HG03045 (cell line): Measurements from ENCODE around the gene EXOC6B.

Experiments
- ATAC-seq: cut with Tn5 transposase; IDR thresholded peaks from one replicate; pipeline ENCODE4 v1.9.1; 2021; ENCODE audit warnings: mild to moderate bottlenecking, moderate library complexity; ENCODE audit not compliant: unreplicated experiment

The EXOC6B gene

GRCh38 chr2:72183466-72183865, 642.4 kb downstream of the EXOC6B start:
- ATAC-seq, result no peak

DNA sequence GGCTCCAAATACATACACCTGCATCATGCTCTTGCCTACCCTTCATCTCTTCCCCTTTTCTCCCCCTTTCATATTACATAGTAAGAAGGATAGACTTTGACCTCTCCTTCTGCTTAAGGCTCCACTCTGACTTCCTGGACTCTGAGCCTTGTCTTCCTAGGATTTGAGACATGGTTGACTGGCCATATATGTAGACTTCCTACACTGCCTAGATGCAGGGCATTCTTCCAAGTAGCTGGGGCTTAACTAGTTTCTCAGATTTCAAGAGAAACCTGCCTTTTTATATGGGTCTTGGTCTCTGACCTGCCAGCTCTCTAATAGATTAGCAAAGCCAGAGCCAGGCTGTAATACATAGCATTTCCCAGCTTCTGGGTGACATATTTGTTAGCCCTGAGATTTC, 642.8 kb downstream of the EXOC6B start:
- ATAC-seq, result no peak

- no peak for ATAC-seq
Observed at GRCh38 chr2:72182547-72182946, 643.3 kb downstream of the EXOC6B start.

DNA sequence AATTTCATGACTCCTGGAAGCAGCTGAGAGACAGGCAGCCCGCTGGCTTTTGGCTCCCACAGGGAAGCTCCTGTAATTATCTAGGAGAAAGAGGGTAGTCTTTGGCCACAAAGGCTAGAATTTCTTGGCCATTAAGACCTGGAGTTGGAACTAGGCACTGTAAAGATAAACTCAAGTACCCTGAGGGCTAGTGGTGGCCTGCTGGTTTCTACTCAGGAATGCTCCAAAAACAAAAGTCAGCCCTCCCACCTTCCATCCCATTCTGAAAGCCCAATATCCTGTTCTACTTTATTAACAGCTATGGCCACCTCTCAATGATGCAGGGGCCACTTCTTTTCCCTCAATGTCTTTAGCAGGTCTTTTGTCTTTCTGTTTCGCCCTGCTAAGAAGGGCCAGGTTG, 644.2 kb downstream of the EXOC6B start:
- ATAC-seq, result no peak

DNA sequence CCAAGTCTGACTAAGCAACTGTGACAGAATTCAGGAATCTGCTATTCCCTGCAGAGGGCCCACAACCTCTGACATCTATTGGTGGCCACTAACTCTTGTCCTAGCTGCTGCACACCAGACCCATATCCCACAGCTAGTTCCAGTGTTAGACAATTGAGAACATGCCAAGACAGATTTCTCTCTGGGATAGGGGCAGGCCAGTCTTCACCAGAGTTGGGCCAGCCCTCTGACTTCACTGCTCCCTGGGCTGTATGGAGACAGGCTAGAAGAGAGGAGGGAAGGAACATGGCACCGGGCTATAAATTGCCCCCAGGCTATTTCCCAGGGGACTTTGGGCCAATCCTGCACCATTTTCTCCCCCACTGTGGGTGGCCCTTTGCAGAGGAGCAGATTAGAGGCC, 645.5 kb downstream of the EXOC6B start:
- ATAC-seq, result no peak

DNA sequence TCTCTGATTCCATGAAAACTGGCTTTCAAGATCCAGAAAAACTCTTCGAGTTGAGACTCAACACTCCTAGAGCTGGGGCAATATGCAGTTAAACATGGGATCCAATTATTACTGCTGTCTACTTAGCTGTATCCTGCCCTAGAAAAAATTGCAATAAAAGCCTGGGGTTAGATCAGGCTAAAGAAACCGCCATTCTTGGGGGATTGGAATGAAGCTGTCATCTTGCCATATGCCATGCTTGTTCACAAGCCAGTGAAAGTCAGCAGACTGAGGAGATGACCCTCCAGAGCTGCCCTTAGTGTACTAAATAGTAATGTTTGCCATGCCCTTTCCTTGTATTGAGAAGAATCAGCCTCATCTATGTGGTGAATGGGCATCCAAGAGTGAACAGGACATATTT, 647.3 kb downstream of the EXOC6B start:
- ATAC-seq, result no peak

DNA sequence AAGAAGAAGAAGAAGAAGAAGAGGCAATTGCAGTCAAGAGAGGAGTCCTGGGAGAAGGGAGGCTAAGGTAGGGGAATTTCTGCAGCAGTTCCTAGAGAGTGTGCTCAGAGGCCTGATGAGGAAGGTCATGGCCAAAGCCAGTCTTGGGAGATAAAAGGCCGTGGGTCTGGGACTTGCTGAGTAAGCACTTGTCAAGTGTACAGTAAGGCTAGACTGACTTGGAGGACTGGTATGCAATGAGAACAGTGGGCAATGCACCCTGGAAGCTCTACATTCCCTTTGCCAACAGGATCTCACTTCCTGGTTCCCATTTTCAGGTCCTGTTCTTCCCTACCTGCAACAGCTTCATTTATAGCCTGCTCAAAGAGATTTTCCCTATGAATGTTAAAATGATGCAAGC, 649.6 kb downstream of the EXOC6B start:
- no peak for ATAC-seq

DNA sequence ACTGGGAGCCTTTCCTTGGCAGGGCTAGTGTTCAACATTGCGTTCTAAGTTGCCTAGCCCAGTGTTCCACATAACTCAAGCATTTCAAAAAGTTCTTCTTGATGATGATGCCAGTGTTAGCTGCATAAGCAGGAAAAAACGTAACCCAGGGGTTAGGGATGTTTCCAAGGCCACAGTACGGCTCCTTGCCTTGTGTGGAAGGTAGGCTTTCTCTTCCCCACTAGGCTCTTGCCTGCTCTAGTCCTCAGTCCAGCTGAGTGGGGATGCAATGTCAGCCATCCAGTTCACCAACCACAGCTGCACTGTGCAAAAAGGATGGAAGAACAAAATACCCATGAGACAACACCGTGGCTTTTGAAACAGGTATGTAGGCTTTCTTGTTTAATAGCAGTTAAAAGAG, 650.2 kb downstream of the EXOC6B start:
- no peak for ATAC-seq

DNA sequence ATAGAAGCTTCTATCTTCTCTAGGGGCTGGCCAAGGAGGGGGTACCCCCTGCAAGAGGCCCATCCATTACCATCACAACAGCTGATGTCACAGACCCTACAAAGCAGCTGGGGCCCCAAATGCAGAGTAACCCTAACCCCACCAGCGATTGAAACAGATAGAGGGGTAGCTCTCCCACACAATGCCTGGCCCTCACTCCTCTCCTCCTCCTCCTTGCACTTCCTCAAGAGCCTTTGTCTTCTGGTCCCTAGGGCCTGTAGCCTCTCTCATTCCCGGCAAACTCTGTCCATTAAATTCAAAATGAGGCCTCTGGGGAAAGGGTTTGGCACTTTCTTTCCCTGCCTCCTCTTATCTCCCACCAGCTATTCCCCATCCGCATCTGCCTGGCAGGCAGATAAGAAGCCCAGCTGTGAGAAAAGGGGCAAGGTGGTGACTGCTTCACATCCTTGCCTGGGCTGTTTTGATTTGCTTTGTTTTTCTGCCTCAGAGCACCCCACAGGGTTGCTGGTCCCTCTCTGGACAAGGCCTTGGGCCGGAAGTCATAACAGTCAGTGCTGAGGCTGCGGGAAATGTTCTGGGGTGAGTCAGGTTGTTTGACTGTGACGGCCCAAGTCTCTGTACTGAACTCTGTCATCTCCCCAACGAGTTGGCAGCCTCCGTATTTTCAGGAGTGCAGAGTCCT, 652.1 kb downstream of the EXOC6B start:
- ATAC-seq, result no peak

GRCh38 chr2:72172478-72172877, 653.4 kb downstream of the EXOC6B start:
- ATAC-seq, result no peak

DNA sequence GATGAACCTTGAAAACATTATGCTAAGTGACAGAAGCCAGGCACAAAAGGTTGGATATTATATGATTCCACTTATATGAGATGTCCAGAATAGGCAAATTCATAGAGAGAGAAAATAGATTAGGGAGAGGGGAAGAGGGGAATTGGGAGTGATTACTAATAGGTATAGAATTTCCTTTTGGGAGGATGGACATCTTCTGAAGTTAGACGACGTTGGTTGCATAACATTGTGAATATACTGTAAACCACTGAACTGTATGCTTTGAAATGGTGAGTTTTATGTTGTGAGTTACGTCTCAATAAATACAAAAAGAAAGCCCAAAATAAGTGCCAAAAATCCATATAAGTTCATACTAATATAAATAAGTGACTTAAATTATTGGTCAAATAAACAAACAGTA, 659.6 kb downstream of the EXOC6B start:
- no peak for ATAC-seq

DNA sequence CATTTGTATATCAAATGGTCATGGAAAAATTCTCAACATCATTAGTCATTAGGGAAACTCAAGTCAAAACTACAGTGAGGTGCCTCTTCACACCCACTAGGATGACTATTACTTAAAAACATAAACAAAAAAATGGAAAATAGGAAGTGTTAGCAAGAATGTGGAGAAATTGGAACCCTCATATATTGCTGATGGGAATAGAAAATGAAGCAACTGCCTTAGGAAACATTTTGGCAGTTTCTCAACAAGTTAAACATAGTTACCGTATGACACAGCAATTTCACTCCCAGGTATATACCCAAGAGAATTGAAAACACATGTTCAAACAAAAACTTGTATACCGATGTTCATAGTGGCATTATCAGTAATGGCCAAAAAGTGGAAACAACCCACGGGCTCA, 660.0 kb downstream of the EXOC6B start:
- no peak for ATAC-seq

DNA sequence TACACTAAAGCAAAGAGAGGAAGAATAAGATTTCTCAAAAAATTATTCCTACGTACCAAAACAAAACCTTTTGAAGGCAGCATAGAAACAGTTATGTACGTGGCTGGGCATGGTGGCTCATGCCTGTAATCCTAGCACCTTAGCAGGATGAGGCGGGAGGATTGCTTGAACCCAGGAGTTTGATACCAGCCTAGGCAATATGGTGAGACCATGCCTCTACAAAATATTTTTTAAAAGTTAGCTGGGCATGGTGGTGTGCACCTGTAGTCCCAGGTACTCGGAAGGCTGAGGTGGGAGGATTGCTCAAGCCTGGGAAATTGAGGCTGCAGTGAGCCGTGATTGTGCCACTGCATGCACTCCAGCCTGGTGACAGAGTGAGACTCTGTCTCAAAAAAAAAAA, 663.3 kb downstream of the EXOC6B start:
- ATAC-seq, result no peak

GRCh38 chr2:72159211-72159993, 666.4 kb downstream of the EXOC6B start:
- ATAC-seq, result no peak

- no peak for ATAC-seq
Observed at GRCh38 chr2:72157871-72158771, 667.7 kb downstream of the EXOC6B start.

GRCh38 chr2:72156872-72157271, 669.0 kb downstream of the EXOC6B start:
- ATAC-seq, result no peak

DNA sequence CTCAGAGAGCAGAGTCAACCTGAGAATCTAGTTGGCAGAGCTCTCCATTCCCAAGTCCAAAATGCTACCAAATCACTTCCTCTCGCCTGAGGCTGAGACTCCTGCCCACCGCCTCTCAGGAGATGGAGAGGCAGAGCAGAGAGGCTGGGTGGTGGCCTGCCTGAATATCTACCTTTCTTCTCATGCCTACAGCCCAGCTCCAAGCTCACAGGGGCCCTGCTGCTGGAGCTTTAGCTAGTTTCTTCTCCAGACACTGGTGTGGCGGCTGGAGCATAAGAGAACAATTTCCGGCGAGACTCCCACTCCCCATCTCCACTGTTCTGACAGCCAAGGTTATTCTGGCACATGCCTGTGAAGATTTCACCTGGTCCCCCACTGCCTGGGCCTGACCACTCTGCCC, 670.1 kb downstream of the EXOC6B start:
- ATAC-seq, result no peak

- ATAC-seq, result no peak
Observed at GRCh38 chr2:72155151-72155550, 670.7 kb downstream of the EXOC6B start.

DNA sequence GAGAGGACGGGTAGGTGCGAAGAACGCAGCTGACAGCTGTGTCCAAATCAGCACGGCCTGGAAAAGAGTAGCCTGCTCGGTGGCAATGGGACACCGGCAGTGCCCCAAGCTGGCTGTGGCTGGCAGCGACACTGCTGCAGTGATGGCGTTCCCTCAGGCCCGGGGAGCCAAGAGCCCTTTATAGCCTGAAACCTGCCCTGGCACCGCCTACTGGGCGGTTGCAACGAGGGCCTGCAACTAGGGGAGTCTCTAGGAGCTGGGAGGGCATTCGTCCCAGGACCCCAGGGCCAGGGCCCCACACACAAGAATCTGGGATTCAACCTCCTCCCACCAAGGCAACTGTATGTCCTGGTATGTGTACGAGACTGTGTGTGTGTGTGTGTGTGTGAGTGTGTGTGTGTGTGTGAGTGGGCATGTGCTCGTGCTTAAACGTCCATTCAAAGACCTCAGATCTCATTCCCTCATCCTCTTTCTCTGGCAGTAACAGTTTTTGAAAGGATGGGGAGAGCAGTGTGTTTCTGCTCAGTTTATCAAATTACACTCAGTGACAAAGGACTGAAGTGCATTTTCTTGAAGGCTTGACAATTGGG, 671.4 kb downstream of the EXOC6B start:
- ATAC-seq, result no peak

DNA sequence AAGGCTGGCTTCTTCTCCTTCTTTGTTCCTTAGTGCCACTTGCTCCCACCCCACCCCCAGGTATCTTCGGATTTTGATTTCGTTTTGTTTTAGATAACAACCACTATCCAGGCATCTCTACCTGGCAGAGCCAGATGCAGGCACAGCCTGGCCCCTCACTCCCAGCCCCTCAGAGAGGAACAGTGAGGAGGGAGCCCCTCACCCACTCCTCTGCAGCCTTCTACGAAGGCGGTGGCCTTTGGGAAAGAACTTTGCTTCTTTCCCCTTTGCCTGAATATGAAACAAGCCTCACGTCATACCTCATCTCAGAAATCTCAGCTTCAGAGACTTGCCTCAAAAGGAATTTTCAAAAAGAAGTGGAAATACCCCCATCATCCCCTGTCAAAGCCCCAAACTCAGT, 671.9 kb downstream of the EXOC6B start:
- no peak for ATAC-seq
